ENCODE measurements around the gene C6orf132. TPM values are rescaled to one million over a fixed set of nuclear protein-coding genes. Genes with fewer than 3 reads are reported as not detected.
A peak's percentile ranks its signal among the peaks of the same experiment; 100 is the strongest.

C6orf132 gene
- total RNA-seq, 2 donors from 2014 or later: 2.3 to 5.5 TPM

GRCh38 chr6:42095094-42095493 lies 47.3 kb downstream of the C6orf132 start:
- DNase-seq (ENCODE audit: low spot score): no peak
- intact Hi-C loops (cut with DNase I): no loop called here

DNA sequence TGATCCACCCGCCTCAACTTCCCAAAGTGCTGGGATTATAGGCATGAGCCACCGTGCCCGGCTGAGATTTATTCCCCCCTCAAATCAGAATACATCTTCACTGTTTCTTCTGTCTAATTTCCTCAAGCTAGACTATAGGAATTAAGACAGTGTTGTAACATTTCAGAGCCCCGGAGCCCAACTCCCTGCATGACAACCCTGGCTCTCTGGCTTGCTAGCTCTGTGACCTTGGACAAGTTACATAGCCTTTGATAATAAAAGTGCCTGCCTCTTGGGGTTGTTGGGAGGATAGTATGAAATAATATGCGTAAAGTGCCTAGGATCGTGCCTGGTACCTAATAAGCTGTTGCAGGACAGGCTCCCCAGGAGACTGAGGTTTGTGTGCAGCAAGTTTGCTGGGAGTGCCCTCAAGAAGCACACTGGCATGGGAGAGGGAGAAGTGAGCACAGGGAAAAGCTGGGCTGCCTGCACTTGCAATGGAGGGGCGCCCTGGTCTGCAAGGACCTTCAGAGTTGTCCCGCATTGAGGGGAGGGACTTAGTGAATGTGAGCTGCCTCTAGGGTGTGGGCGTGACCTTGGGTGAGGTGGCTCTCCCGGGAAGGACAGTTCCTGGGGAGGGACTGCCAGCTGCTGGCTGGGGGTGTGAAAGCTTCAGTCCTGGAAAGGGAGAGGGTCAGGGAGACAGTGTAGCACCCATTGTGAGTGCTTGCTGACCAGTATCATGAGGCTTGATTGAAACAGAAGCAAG lies 48.7 kb downstream of the C6orf132 start:
- intact Hi-C loops (cut with DNase I): loop anchor here in 1 of 2 donors (5.0 kb wide), 1 partner anchor 1044 kb away; no protein-coding TSS in a partner anchor
- no peak for DNase-seq (ENCODE audit: low spot score)

DNA sequence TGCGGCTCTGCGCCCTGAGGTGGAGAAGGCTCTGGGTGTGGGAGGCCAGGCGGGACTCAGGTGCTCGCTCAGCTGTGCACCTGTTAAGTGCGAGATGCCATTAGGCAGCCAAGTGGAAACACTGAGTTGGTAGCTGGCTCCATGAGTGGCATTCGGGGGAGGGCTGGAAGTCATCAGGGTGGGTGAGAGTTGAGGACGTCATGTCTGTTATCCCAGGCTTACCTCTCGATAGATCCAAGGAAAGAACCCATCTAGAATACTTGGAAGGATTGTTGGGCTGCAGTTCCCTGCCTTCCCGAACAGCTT lies 50.7 kb downstream of the C6orf132 start:
- intact Hi-C loops (cut with DNase I): loop anchor here in 1 of 2 donors (5.0 kb wide), 1 partner anchor 1046 kb away; no protein-coding TSS in a partner anchor
- DNase-seq (ENCODE audit: low spot score): no peak

GRCh38 chr6:42090819-42091717 lies 51.4 kb downstream of the C6orf132 start:
- intact Hi-C loops (cut with DNase I): loop anchor here in 1 of 2 donors (5.0 kb wide), 1 partner anchor 1046 kb away; no protein-coding TSS in a partner anchor
- DNase-seq (ENCODE audit: low spot score): no peak

GRCh38 chr6:42088101-42088591 lies 54.3 kb downstream of the C6orf132 start:
- no peak for DNase-seq (ENCODE audit: low spot score)
- intact Hi-C loops (cut with DNase I): no loop called here

DNA sequence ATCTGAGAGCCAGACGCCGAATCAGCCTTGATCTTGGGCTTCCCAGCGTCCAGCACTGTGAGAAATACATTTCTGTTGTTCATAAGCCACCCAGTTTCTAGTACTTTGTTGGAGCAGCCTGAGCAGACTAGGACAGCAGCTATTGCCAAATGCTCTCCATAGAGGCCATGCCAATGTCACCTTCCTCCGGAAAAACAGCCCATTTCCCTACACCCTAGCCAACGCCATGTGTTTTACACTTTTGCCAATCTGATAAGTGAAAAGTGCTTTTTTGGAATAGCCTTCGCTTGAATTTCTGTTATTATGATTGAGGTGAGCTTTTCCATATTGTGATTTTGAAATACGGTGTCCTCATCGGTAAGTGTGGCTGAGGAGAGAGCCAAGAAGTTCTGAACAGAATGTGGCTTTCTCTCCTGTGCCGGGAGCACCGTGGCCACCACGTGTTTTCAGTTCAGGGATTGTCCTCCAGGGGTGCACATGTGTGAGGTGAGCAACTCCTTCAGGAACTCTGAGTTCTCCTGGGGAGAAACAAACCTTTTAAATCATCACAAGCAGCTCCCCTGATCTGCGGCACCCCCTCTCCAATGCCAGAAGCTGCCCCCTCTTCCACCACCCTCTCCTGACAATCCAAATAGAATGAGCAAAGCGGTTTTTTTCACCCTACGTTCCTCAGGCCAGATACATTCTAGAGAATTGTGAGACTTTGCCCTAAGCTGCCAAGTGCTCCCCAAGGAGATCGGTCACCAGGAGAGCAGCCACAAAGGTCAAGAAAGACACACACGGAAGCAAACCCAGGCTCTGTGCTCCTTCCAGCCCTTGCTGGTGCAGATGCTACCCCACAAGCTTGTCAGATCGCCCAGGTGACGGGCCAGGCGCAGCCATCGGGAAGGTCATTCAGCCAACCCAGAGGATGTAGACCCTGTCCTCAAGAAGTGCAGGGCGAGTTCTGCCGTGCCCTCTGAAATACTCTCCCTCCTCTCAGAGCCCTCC lies 56.1 kb downstream of the C6orf132 start:
- intact Hi-C loops (cut with DNase I): no loop called here
- no peak for DNase-seq (ENCODE audit: low spot score)

GRCh38 chr6:42084889-42085288 lies 57.5 kb downstream of the C6orf132 start:
- intact Hi-C loops (cut with DNase I): no loop called here
- DNase-seq (ENCODE audit: low spot score): no peak

- peak; percentile 46 for DNase-seq (ENCODE audit: low spot score)
- intact Hi-C loops (cut with DNase I): no loop called here
Observed at GRCh38 chr6:42083530-42083929, 58.9 kb downstream of the C6orf132 start.

GRCh38 chr6:42079941-42080464 lies 62.4 kb downstream of the C6orf132 start:
- DNase-seq (ENCODE audit: low spot score): no peak
- intact Hi-C loops (cut with DNase I): loop anchor here (5.0 to 10.0 kb wide), 2 partner anchors 87 to 135 kb away; partner anchors contain the start of gene MRPS10 (in 1 of the 2)

GRCh38 chr6:42078386-42078785 lies 64.0 kb downstream of the C6orf132 start:
- intact Hi-C loops (cut with DNase I): loop anchor here (5.0 to 10.0 kb wide), 2 partner anchors 89 to 136 kb away; partner anchors contain the start of gene MRPS10 (in 1 of the 2)
- peak; percentile 29 for DNase-seq (ENCODE audit: low spot score)

DNA sequence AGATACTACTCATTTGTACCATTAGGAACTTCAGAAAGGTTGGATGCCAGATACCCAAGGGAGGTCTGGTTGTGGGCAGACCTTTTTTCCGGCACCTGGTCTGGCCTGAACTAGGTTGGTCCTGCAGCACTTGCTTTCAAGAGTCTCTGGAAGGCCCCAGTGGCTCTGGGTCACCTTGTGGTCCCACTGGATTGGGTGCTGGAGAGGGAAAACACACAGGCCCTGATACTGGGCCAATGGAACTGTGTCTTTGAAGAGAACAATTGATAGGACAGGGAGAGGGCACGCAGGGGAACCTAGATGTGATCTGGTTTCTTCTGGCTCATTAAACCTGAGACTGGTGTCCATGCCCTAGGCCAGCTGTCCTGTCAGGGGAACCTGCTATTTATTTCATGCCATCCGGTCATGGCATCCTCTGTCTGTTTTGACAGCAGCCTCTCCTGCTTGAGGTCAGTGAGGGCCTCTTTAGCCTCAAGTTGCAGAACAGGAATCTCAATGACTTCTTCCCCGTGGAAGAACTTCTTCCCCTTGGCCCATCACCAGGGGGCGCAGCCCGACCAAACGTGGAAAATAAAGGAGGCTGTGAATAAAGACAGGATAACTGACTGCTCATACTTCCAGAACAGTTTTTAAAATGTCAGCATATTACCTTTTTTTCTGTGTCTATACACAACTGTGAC lies 67.1 kb downstream of the C6orf132 start:
- peak; percentile 93 for DNase-seq (ENCODE audit: low spot score)
- intact Hi-C loops (cut with DNase I): loop anchor here (2.0 to 10.0 kb wide), 3 partner anchors 92 to 140 kb away; partner anchors contain the start of gene MRPS10 (in 1 of the 2)

DNA sequence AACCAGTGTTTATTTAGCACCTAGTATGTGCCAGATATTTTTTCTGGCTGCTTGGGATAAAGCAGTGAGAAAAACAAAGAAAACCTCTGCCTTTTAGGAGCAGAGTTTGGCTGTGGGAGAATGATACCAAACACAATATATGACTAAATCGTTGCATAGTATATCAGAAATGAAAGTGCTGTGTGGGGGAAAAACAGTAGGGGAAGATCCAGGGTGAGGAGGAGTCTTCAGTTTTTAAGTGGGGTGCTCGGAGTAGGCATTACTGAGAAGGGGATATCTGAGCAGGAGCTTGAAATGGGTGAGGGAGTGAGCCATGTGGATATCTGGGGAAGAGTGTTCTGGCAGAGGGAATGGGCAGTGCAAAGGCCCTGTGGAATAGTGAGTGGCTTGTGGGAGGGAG lies 69.1 kb downstream of the C6orf132 start:
- no peak for DNase-seq (ENCODE audit: low spot score)
- intact Hi-C loops (cut with DNase I): loop anchor here in 1 of 2 donors (10.0 kb wide), 1 partner anchor 142 kb away; the partner anchor contains the start of gene MRPS10

- intact Hi-C loops (cut with DNase I): loop anchor here in 1 of 2 donors (10.0 kb wide), 1 partner anchor 143 kb away; the partner anchor contains the start of gene MRPS10
- peak; percentile 46 for DNase-seq (ENCODE audit: low spot score)
Observed at GRCh38 chr6:42071881-42072583, 70.4 kb downstream of the C6orf132 start.

DNA sequence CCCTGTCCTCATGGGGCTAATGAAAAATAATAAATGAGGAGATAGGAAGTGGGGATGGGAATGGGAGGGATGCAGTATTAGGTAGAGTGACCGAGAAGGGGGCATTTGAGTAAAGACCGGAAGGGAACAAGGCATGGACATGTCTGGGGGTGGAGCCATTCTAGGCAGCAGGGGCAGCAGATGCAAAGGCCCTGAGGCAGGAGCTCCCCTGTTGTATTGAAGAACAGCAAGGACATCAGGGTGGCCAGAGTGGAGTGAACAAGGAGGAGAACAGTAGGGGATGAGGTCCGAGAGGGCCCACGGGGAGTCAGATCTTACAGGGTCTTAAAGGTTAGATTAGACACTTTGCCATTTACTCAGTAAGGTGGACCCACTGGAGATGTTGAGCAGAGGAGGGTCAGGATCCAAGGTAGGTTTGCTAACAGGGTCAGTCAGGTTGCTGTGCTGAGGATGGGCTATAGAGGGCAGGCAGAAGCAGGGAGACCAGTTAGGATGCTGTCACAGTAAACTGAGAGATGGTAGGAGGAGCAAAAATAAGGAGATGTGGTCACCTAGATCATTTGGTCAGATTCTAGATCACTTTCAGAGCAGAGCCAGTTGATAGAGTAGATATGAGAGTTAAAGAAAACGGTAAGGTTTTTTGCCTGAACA lies 73.4 kb downstream of the C6orf132 start:
- intact Hi-C loops (cut with DNase I): no loop called here

DNA sequence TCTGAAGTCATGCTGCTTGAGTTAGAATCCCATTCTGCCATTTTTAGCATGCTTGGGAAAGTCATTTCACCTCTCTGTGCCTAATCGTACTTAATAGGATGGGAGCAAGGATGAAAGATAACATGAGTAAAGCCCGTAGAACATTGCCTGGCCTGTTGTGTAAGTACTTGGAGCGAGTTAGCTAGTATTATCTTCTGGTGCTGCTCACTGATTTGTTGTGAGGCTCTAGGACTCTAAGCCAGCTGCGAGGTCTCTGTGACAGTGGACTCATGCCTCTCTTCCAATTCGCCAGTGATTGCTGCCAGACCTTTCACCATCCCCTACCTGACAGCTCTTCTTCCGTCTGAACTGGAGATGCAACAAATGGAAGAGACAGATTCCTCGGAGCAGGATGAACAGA lies 74.2 kb downstream of the C6orf132 start:
- no peak for DNase-seq (ENCODE audit: low spot score)
- intact Hi-C loops (cut with DNase I): no loop called here

More for the DNA sequence above, 73.4 kb downstream of the C6orf132 start:
- no peak for DNase-seq (ENCODE audit: low spot score)

- intact Hi-C loops (cut with DNase I): no loop called here
- DNase-seq (ENCODE audit: low spot score): no peak
Observed at GRCh38 chr6:42066156-42066675, 76.2 kb downstream of the C6orf132 start.
